Endodermal cell (in vitro differentiated cells): ENCODE measurements around the gene CFAP46. TPM values are rescaled to one million over a fixed set of nuclear protein-coding genes. Genes with fewer than 3 reads are reported as not detected.

ENCODE experiments used
- DNase-seq: peaks from one replicate; pipeline ENCODE4 v3.0.0-alpha.2; 2017
- H3K27ac ChIP-seq: 2 replicates; pipeline ENCODE4 v1.5.1; 2013; ENCODE audit warnings: mild to moderate bottlenecking, low read depth, low read length, moderate library complexity
- H3K27me3 ChIP-seq: 2 replicates; pipeline ENCODE4 v1.6.1; 2013; ENCODE audit warnings: mild to moderate bottlenecking, low read length, moderate library complexity; ENCODE audit not compliant: insufficient read depth, control insufficient read depth, poor library complexity, severe bottlenecking
- H3K36me3 ChIP-seq: 2 replicates; pipeline ENCODE4 v1.7.0; 2013; ENCODE audit warnings: mild to moderate bottlenecking, low read length, moderate library complexity; ENCODE audit not compliant: control insufficient read depth, insufficient read depth
- H3K4me1 ChIP-seq: one replicate; pipeline ENCODE4 v1.7.0; 2013; ENCODE audit warnings: low read length; ENCODE audit not compliant: control insufficient read depth, insufficient read depth
- H3K4me3 ChIP-seq: 2 replicates; pipeline ENCODE4 v1.5.1; 2013; ENCODE audit warnings: mild to moderate bottlenecking, low read length, moderate library complexity
- H3K9ac ChIP-seq: 2 replicates; pipeline ENCODE4 v1.6.1; 2013; ENCODE audit warnings: mild to moderate bottlenecking, low read length, moderate library complexity; ENCODE audit not compliant: poor library complexity, severe bottlenecking; ENCODE audit errors: extremely low read depth
- H3K9me3 ChIP-seq: 2 replicates; pipeline ENCODE4 v1.6.1; 2013; ENCODE audit warnings: mild to moderate bottlenecking, low read length, moderate library complexity; ENCODE audit not compliant: control insufficient read depth
- H3K27ac Mint-ChIP-seq: 2 replicates; pipeline ENCODE4 v1.8.0; 2020; ENCODE audit warnings: mixed read lengths
- H3K27me3 Mint-ChIP-seq: 2 replicates; pipeline ENCODE4 v1.8.0; 2021; ENCODE audit warnings: mild to moderate bottlenecking, mixed read lengths; ENCODE audit not compliant: insufficient read depth
- H3K36me3 Mint-ChIP-seq: 2 replicates; pipeline ENCODE4 v1.8.0; 2020; ENCODE audit warnings: low read depth, mixed read lengths
- H3K4me1 Mint-ChIP-seq: 2 replicates; pipeline ENCODE4 v1.8.0; 2020; ENCODE audit warnings: mixed read lengths
- H3K4me3 Mint-ChIP-seq: 2 replicates; pipeline ENCODE4 v1.8.0; 2020; ENCODE audit warnings: mild to moderate bottlenecking, moderate library complexity, mixed read lengths
- H3K9me3 Mint-ChIP-seq: 2 replicates; pipeline ENCODE4 v1.8.0; 2020; ENCODE audit warnings: mild to moderate bottlenecking, mixed read lengths
- CTCF ChIP-seq: fragments of 200-600 bp; sonication (generic); conservative IDR thresholded peaks from 2 replicates; pipeline ENCODE4 v1.5.0; 2021; ENCODE audit warnings: antibody characterized with exemption, mild to moderate bottlenecking
- whole genome bisulfite sequencing, 2 experiments: methylation state at CpG; one replicate each; pipeline versions ENCODE4 v1.1.5 to v1.1.7; 2013; ENCODE audit warnings: missing lambda C conversion rate in 2 of 2, mixed read lengths in 1 of 2; ENCODE audit not compliant: insufficient coverage in 1 of 2, insufficient read length in 1 of 2; 5-methylcytosine and 5-hydroxymethylcytosine counted together
- total RNA-seq, 2 donors: library from RNA; stranded (reverse); fragmentation: NEBNext Ultra II Directional in 1 of 2; extraction: Animal tissue kit (Norgen Biotek cat#: 25700) in 1 of 2; gene quantifications; 2 replicates in 1 of 2; 3 replicates in 1 of 2; pipeline ENCODE4 v1.2.1, GENCODE V29; 2021

Gene CFAP46
- total RNA-seq, 2 donors from 2014 or later, result 9.9 to 10.5 TPM

- H3K9me3 ChIP-seq, result no peaks in the 10 kb centered on the region
- no peak overlapping the region for H3K9ac ChIP-seq
- TF ChIP-seq CTCF, result no peak
- Mint-ChIP-seq H3K27ac (no peak overlapping the region), H3K27me3 (no peaks in the 10 kb centered on the region), H3K4me3 (no peak overlapping the region), H3K9me3 (no peaks in the 10 kb centered on the region), H3K4me1 (peaks cover 2% of the 10 kb centered on the region), H3K36me3 (no peaks in the 10 kb centered on the region)
- H3K4me1 ChIP-seq, result no peaks in the 10 kb centered on the region
- no peak overlapping the region for H3K27ac ChIP-seq
- WGBS, 2 experiments, result 96 to 100% methylated on average over 2 to 8 of the region's 8 CpGs
- no peaks in the 10 kb centered on the region for H3K27me3 ChIP-seq
- no peaks in the 10 kb centered on the region for H3K36me3 ChIP-seq
- H3K4me3 ChIP-seq, result no peak overlapping the region
- no peak for DNase-seq
These were observed 43.7 kb upstream of the CFAP46 start for GRCh38 chr10:132986076-132986475.

GRCh38 chr10:132985546-132985900 lies 43.2 kb upstream of the CFAP46 start:
- no peak for TF ChIP-seq CTCF
- Mint-ChIP-seq H3K9me3 (no peaks in the 10 kb centered on the region), H3K4me1 (peaks cover 2% of the 10 kb centered on the region), H3K4me3 (no peak overlapping the region), H3K27ac (no peak overlapping the region), H3K27me3 (no peaks in the 10 kb centered on the region), H3K36me3 (no peaks in the 10 kb centered on the region)
- Histone ChIP-seq H3K4me3 (no peak overlapping the region), H3K4me1 (no peaks in the 10 kb centered on the region), H3K27ac (no peak overlapping the region), H3K9me3 (no peaks in the 10 kb centered on the region), H3K36me3 (no peaks in the 10 kb centered on the region), H3K9ac (no peak overlapping the region), H3K27me3 (no peaks in the 10 kb centered on the region)
- WGBS, 2 experiments, result 95 to 100% methylated on average over 1 to 4 of the region's 6 CpGs
- DNase-seq, result no peak

- H3K4me1 Mint-ChIP-seq, result peaks cover 2% of the 10 kb centered on the region
- no peaks in the 10 kb centered on the region for H3K27me3 Mint-ChIP-seq
- Histone ChIP-seq H3K4me1 (no peaks in the 10 kb centered on the region), H3K36me3 (no peaks in the 10 kb centered on the region), H3K27me3 (no peaks in the 10 kb centered on the region), H3K27ac (no peak overlapping the region), H3K9ac (no peak overlapping the region), H3K4me3 (no peak overlapping the region), H3K9me3 (no peaks in the 10 kb centered on the region)
- no peak overlapping the region for H3K4me3 Mint-ChIP-seq
- H3K27ac Mint-ChIP-seq, result no peak overlapping the region
- no peaks in the 10 kb centered on the region for H3K36me3 Mint-ChIP-seq
- H3K9me3 Mint-ChIP-seq, result no peaks in the 10 kb centered on the region
- WGBS, 2 experiments, result 63 to 69% methylated on average over 19 to 26 of the region's 26 CpGs
- no peak for TF ChIP-seq CTCF
- peak; percentile 91 for DNase-seq
These were observed 42.6 kb upstream of the CFAP46 start for GRCh38 chr10:132984801-132985545.
